ENCODE measurements around the gene NHSL2.

NHSL2 gene

DNA sequence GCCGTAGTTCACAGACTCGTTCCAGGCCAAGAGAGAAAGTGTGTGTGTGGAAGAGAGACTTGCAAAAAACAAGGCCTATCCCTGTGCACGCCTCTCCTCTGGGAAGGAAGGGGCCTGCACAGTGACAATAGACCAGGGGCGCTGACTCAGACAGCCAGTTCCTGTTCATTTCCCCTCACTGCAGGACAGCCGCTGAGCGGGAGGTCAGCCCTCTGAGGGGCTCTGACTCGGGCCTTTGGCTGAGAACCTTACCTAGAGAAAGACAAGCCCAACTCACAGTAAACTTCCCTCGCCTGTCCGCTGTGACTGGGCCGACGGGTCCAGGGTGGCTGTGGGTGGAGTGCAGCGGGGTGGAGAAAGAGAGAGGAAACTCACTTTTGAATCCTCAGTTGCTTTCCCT is 169.0 kb downstream of the NHSL2 start:
- DNase-seq (ENCODE audit: low spot score): no peak
- in situ Hi-C loops (cut with MboI; ENCODE audit: low sequenced_read_pairs, unreplicated experiment): no loop called here
- TF ChIP-seq, protein P1, sequence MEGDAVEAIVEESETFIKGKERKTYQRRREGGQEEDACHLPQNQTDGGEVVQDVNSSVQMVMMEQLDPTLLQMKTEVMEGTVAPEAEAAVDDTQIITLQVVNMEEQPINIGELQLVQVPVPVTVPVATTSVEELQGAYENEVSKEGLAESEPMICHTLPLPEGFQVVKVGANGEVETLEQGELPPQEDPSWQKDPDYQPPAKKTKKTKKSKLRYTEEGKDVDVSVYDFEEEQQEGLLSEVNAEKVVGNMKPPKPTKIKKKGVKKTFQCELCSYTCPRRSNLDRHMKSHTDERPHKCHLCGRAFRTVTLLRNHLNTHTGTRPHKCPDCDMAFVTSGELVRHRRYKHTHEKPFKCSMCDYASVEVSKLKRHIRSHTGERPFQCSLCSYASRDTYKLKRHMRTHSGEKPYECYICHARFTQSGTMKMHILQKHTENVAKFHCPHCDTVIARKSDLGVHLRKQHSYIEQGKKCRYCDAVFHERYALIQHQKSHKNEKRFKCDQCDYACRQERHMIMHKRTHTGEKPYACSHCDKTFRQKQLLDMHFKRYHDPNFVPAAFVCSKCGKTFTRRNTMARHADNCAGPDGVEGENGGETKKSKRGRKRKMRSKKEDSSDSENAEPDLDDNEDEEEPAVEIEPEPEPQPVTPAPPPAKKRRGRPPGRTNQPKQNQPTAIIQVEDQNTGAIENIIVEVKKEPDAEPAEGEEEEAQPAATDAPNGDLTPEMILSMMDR (IDR thresholded peaks at IDR 0.05; ENCODE audit: borderline replicate concordance, control extremely low read depth, extremely low read depth, insufficient read depth, missing control alignments): no peak

DNA sequence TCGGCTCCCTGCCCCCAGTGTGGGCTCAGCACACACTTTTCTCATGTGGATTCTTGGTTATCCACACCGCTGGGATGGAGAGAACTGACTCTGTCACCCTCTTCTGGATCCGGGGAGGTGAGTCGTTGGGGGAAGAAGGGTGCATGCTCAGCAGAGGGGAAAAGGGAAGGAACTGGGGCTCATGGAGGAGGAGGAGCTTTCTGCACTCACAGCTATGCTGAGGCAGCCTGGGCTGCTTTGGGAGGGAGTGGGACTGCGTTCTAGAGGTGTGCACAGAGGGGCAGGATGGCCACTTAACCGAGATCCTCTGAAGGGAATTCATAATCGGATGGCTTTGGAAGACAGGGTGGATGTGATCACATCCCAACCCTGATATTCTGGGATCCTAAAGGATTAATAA is 169.5 kb downstream of the NHSL2 start:
- DNase-seq (ENCODE audit: low spot score): no peak
- TF ChIP-seq, protein P1 (IDR thresholded peaks at IDR 0.05; ENCODE audit: borderline replicate concordance, control extremely low read depth, extremely low read depth, insufficient read depth, missing control alignments): no peak
- in situ Hi-C loops (cut with MboI; ENCODE audit: low sequenced_read_pairs, unreplicated experiment): no loop called here

DNA sequence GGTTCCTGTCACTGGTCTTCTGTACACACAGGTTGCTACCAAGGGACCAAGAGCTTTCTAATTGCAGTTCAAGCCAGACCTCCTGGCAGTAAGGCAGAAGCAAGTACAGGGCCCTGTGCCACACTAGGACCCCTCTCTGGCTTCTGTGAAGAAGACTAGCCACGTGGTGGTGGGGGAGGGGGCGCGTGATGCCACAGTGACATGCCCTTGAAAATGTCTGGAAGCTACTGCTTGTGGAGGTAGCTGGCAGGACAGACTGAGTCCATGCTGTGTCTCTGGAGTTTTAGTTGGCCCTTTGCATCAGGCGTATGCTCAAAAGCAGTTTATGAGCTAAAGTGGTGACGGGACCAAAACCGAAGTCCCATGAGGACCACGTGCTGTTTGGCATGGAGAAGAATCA is 170.2 kb downstream of the NHSL2 start:
- in situ Hi-C loops (cut with MboI; ENCODE audit: low sequenced_read_pairs, unreplicated experiment): no loop called here
- TF ChIP-seq, protein P1 (IDR thresholded peaks at IDR 0.05; ENCODE audit: borderline replicate concordance, control extremely low read depth, extremely low read depth, insufficient read depth, missing control alignments): no peak
- no peak for DNase-seq (ENCODE audit: low spot score)

DNA sequence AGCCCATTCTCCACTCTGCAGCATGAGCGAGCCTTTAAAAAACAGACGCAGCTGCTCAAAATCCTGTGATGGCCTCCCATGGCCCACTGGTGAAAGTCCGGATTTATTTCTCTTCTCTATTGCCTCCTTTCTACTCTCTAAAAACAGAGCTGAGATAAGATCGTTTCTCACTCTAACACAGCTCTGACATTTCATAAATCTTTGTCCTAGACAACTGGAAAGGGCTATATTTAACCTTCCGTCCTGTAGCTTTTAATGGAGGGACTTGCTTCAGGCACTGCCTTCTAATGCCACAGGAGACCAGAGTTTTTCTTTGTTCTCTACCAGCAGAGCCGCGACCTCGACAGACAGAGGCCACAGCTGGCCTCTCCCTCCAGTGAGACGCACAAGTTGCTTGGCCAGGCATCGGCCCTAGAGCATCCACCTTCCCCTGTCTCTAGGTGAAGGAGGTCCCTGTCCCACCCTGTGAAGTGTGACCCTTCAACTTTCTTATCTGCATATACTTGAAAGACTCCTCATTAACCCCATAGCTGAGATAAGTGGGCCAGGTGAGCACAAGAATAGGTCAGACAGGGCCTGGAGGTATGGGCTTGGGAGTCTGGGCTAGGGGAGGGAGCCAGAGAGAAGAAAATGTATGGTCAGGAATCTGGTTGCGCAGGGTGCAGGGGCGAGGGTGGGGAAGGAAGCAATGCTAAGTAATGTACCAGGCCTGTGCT is 171.1 kb downstream of the NHSL2 start:
- in situ Hi-C loops (cut with MboI; ENCODE audit: low sequenced_read_pairs, unreplicated experiment): no loop called here
- DNase-seq (ENCODE audit: low spot score): no peak
- TF ChIP-seq, protein P1 (IDR thresholded peaks at IDR 0.05; ENCODE audit: borderline replicate concordance, control extremely low read depth, extremely low read depth, insufficient read depth, missing control alignments): no peak

- in situ Hi-C loops (cut with MboI; ENCODE audit: low sequenced_read_pairs, unreplicated experiment): no loop called here
- no peak for DNase-seq (ENCODE audit: low spot score)
- TF ChIP-seq, protein P1 (IDR thresholded peaks at IDR 0.05; ENCODE audit: borderline replicate concordance, control extremely low read depth, extremely low read depth, insufficient read depth, missing control alignments): no peak
Measured at GRCh38 chrX:72083291-72083690, 172.6 kb downstream of the NHSL2 start.

GRCh38 chrX:72084114-72084513 is 173.5 kb downstream of the NHSL2 start:
- in situ Hi-C loops (cut with MboI; ENCODE audit: low sequenced_read_pairs, unreplicated experiment): no loop called here
- TF ChIP-seq, protein P1 (IDR thresholded peaks at IDR 0.05; ENCODE audit: borderline replicate concordance, control extremely low read depth, extremely low read depth, insufficient read depth, missing control alignments): no peak
- no peak for DNase-seq (ENCODE audit: low spot score)
